Kidney (tissue), 14 donors: ENCODE results near the gene ASTN2. TPM values are rescaled to one million over a fixed set of nuclear protein-coding genes. Genes with fewer than 3 reads are reported as not detected.

ENCODE experiments used
- DNase-seq, 5 donors: peaks; one replicate each; pipeline ENCODE4 v3.0.0-alpha.2; 2013 to 2020
- FAIRE-seq: peaks from 2 replicates; lab custom pipeline; 2012; peaks lifted over from hg19 to GRCh38; lab: Jason Lieb, UNC
- H3K27ac ChIP-seq, 2 donors: one replicate each; pipeline ENCODE4 v1.7.0; 2013; ENCODE audit warnings: low read depth in 2 of 2, low read length in 2 of 2, inconsistent platforms in 1 of 2
- H3K27me3 ChIP-seq: one replicate; pipeline ENCODE4 v1.7.1; 2013; ENCODE audit warnings: low read length, inconsistent platforms; ENCODE audit not compliant: control insufficient read depth, insufficient read depth
- H3K36me3 ChIP-seq, 3 donors: one replicate each; pipeline versions ENCODE4 v1.7.0 to v1.7.1; 2013; ENCODE audit warnings: low read length in 3 of 3, control low read depth in 1 of 3, inconsistent platforms in 1 of 3; ENCODE audit not compliant: insufficient read depth in 3 of 3, control insufficient read depth in 2 of 3
- H3K4me1 ChIP-seq, 3 donors: one replicate each; pipeline versions ENCODE4 v1.7.0 to v1.7.1; 2013; ENCODE audit warnings: low read length in 3 of 3, inconsistent platforms in 1 of 3, low read depth in 1 of 3; ENCODE audit not compliant: control insufficient read depth in 2 of 3, insufficient read depth in 2 of 3
- H3K4me3 ChIP-seq, 3 donors: one replicate each; pipeline versions ENCODE4 v1.7.0 to v1.8.1; 2013; ENCODE audit warnings: low read length in 3 of 3, control low read depth in 1 of 3, inconsistent platforms in 1 of 3
- H3K9ac ChIP-seq, 3 donors: one replicate each; pipeline versions ENCODE4 v1.7.0 to v1.7.1; 2013; ENCODE audit warnings: low read length in 3 of 3, control low read depth in 1 of 3, inconsistent platforms in 1 of 3
- H3K9me3 ChIP-seq, 3 donors: one replicate each; pipeline versions ENCODE4 v1.7.0 to v1.7.1; 2013; ENCODE audit warnings: low read length in 3 of 3, control low read depth in 1 of 3, inconsistent platforms in 1 of 3; ENCODE audit not compliant: control insufficient read depth in 2 of 3, insufficient read depth in 1 of 3
- intact Hi-C: fragments of 100-400 bp; cut with DNase I; formaldehyde crosslinking; loops from one replicate; pipeline ENCODE4 v1.11.1; 2022
- polyA plus RNA-seq: library from polyadenylated mRNA; stranded (reverse); fragments of 350-450 nt; fragmentation: Illumina TruSeq; extraction: RNeasy Lipid Tissue Mini Kit (QIAGEN cat#74804); gene quantifications from one replicate; pipeline ENCODE4 v1.2.3, GENCODE V29; 2014; ENCODE audit warnings: low read depth, low replicate concordance; ENCODE audit not compliant: insufficient read depth
- total RNA-seq: library from RNA; stranded (reverse); fragmentation: NEBNext Ultra II Directional; extraction: Animal tissue kit (Norgen Biotek cat#: 25700); gene quantifications from one replicate; pipeline ENCODE4 v1.2.1, GENCODE V29; 2021
- TF ChIP-seq, protein P1 (sequence below): IDR thresholded peaks from 3 replicates; pipeline ENCODE4 v1.5.1; 2012; ENCODE audit warnings: mild to moderate bottlenecking, moderate library complexity, borderline replicate concordance; ENCODE audit not compliant: insufficient read depth; ENCODE audit errors: extremely low read depth
- donor health status: control.
- donor health status: control.
- donor health status: control.
- donor health status: control.
- donor health status: control.
- donor health status: DM: yes; HTN: yes; CAD: no.
- donor health status: Normal renal cell carcinoma (clear cell type).

ASTN2 gene
- total and polyA plus RNA-seq, 2 donors from 2014 or later: 7.6 to 11.5 TPM

DNA sequence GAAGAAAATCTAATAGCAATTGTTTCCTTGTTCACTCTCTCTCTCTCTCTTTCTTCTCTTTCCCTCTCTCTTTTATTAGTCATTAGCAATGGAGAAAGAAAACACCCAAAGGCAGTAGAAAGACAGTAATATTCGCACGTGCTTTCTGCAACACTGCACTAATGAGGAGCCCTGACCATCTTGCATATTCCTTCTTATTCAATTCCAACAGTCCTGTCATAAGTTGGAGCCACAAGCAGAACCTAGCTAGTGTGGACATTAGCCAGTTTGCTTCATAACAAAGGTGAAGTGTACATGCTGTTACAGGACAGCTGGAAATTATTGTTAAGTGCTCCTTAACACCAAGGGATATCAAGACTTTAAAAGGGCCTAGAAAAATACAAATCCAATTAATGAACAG lies 664.3 kb downstream of the ASTN2 start:
- no peaks in the 10 kb centered on the region for H3K27me3 ChIP-seq
- H3K4me1 ChIP-seq: no peaks in the 10 kb centered on the region
- no peak overlapping the region for H3K27ac ChIP-seq
- TF ChIP-seq, protein P1, sequence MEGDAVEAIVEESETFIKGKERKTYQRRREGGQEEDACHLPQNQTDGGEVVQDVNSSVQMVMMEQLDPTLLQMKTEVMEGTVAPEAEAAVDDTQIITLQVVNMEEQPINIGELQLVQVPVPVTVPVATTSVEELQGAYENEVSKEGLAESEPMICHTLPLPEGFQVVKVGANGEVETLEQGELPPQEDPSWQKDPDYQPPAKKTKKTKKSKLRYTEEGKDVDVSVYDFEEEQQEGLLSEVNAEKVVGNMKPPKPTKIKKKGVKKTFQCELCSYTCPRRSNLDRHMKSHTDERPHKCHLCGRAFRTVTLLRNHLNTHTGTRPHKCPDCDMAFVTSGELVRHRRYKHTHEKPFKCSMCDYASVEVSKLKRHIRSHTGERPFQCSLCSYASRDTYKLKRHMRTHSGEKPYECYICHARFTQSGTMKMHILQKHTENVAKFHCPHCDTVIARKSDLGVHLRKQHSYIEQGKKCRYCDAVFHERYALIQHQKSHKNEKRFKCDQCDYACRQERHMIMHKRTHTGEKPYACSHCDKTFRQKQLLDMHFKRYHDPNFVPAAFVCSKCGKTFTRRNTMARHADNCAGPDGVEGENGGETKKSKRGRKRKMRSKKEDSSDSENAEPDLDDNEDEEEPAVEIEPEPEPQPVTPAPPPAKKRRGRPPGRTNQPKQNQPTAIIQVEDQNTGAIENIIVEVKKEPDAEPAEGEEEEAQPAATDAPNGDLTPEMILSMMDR: no peak
- no peaks in the 10 kb centered on the region for H3K9me3 ChIP-seq
- FAIRE-seq (no peak), DNase-seq (no peak)
- H3K9ac ChIP-seq: no peak overlapping the region
- H3K36me3 ChIP-seq: no peaks in the 10 kb centered on the region
- intact Hi-C loops: no loop called here
- no peak overlapping the region for H3K4me3 ChIP-seq

DNA sequence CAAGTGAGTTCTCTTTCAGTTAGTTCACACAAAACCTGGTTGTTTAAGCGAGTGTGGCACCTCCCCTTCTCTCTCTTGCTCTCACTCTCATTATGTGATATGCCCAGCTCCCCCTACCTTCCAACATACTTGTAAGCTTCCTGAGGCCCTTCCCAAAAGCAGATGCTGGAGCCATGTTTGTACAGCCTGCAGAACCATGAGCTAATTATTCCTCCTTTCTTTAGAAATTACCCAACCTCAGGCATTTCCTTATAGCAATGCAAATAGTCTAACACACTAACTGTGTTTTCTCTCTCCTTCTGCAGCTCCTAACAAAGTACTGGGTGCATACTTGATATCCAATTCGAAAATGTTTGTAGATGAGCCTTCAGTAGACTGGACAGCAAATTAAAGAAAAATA lies 665.1 kb downstream of the ASTN2 start:
- Histone ChIP-seq H3K36me3 (no peaks in the 10 kb centered on the region), H3K4me1 (no peaks in the 10 kb centered on the region), H3K9me3 (no peaks in the 10 kb centered on the region), H3K27ac (no peak overlapping the region), H3K27me3 (no peaks in the 10 kb centered on the region), H3K4me3 (no peak overlapping the region), H3K9ac (no peak overlapping the region)
- FAIRE-seq (no peak), DNase-seq (no peak)
- TF ChIP-seq, protein P1: no peak
- intact Hi-C loops: no loop called here

DNA sequence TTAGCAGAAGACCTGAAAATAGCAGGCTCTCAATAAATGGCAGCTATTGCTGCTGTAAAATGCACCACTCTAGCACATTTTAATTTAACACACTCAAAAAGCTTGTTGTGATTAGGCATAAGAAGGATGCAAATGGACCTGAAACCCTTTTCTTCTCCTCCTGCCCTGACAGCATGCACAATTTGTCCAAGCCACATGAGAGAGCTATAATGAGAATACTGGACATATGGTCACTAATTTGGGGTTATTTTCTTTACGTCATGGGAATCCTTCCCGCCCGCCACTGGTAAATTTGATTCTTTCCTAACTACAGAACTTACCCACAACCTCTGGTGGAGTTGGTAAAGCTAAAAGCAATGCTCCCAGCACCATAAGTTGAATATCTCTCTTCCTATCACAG lies 665.7 kb downstream of the ASTN2 start:
- H3K9ac ChIP-seq: no peak overlapping the region
- no peak overlapping the region for H3K27ac ChIP-seq
- TF ChIP-seq, protein P1: no peak
- no peaks in the 10 kb centered on the region for H3K27me3 ChIP-seq
- FAIRE-seq: no peak
- no peaks in the 10 kb centered on the region for H3K36me3 ChIP-seq
- intact Hi-C loops: no loop called here
- H3K4me1 ChIP-seq: no peaks in the 10 kb centered on the region
- no peak overlapping the region for H3K4me3 ChIP-seq
- DNase-seq: no peak
- no peaks in the 10 kb centered on the region for H3K9me3 ChIP-seq

DNA sequence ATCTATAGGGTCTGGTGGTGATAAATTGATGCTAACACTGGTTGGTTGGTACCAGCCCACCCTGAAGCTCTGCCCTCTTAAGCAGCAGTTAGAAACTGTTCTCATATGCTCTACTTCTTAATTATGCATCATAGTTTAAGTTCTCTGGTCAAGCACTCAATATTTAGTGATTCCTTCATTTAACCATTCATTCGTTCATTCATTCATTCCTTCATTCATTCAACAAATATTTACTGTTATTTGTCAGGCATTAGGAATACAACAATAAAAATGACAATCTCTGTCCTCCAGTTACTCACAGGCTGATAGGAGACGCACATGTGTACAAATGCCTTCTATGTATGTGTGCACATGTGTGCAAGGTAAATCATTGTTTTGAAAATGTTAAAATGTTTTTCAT lies 673.1 kb downstream of the ASTN2 start:
- H3K9ac ChIP-seq: no peak overlapping the region
- H3K36me3 ChIP-seq: no peaks in the 10 kb centered on the region
- FAIRE-seq (no peak), DNase-seq (no peak)
- H3K27me3 ChIP-seq: no peaks in the 10 kb centered on the region
- intact Hi-C loops: no loop called here
- H3K4me3 ChIP-seq: no peak overlapping the region
- no peak overlapping the region for H3K27ac ChIP-seq
- TF ChIP-seq, protein P1: no peak
- no peaks in the 10 kb centered on the region for H3K9me3 ChIP-seq
- H3K4me1 ChIP-seq: no peaks in the 10 kb centered on the region
